Stimulated activated naive B cell treated with anti-CD40 and anti-IgM and Interleukin-4, amounts not matched to agents 10 μg/mL and 1 μg/mL and 100 μg/mL, for 72 hours (primary cell): ENCODE results near the gene OR51B6.

Source experiments
- ATAC-seq, 2 donors: fragments of 150-1000 bp; cut with Tn5 transposase; replicated peaks; 2 replicates each; pipeline ENCODE4 v1.10.0; 2021; ENCODE audit warnings: moderate library complexity in 1 of 2
- DNase-seq: peaks from one replicate; pipeline ENCODE4 v3.0.0; 2021
- H3K27ac Mint-ChIP-seq: one replicate; pipeline ENCODE4 v1.8.0; 2022; ENCODE audit warnings: mild to moderate bottlenecking, mixed read lengths
- H3K27me3 Mint-ChIP-seq, 2 donors: one replicate each; pipeline ENCODE4 v1.8.0; 2022; ENCODE audit warnings: mixed read lengths in 2 of 2
- H3K36me3 Mint-ChIP-seq, 2 donors: one replicate each; pipeline ENCODE4 v1.8.0; 2022; ENCODE audit warnings: mixed read lengths in 2 of 2, mild to moderate bottlenecking in 1 of 2
- H3K4me1 Mint-ChIP-seq, 2 donors: one replicate each; pipeline ENCODE4 v1.8.0; 2022; ENCODE audit warnings: mixed read lengths in 2 of 2, mild to moderate bottlenecking in 1 of 2
- H3K4me3 Mint-ChIP-seq, 2 donors: one replicate each; pipeline ENCODE4 v1.8.0; 2022; ENCODE audit warnings: mild to moderate bottlenecking in 2 of 2, mixed read lengths in 2 of 2, moderate library complexity in 1 of 2
- H3K9me3 Mint-ChIP-seq, 2 donors: one replicate each; pipeline ENCODE4 v1.8.0; 2022; ENCODE audit warnings: mixed read lengths in 2 of 2, mild to moderate bottlenecking in 1 of 2

The OR51B6 gene

DNA sequence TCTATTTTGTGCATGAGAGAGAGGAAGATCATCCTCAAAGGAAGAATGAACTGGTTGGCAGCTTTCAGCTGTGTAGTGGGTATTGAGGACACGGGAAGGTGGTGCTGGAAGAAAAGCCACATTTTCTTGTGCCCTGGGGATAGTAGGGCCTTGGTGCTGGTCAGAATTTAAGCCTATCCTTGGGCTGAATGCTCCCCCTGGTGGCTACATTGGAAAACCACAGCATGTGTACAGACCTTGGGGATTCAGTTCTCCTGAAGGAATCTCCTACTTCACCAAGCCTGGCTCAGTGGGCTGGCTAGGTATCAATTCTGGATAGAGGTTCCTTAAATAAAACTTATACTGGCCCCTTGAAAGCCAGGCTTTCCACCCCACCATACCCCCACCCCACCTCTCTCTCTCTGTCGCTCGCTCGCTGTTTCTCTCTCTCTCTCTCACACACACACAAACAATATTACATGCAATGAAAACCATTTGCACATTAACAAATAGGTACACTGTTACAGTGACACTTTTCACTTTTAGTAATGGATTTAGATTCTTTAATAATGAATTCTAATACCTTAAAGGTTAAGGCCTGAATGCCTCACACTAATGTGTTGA is 29.5 kb downstream of the OR51B6 start:
- ATAC-seq, result peak; percentile 80 to 82
- Mint-ChIP-seq H3K27me3 (peaks cover 3 to 18% of the 10 kb centered on the region in 2 donors), H3K36me3 (no peaks in the 10 kb centered on the region), H3K27ac (no peak overlapping the region), H3K4me1 (no peaks in the 10 kb centered on the region), H3K4me3 (no peak overlapping the region), H3K9me3 (peaks cover 0 to 3% of the 10 kb centered on the region in 2 donors)
- peak; percentile 12 for DNase-seq

GRCh38 chr11:5383576-5383975 is 32.3 kb downstream of the OR51B6 start, which contains the start of gene OR51M1:
OR51M1 (plus strand) TSS chr11:5383812; CDS start chr11:5389399, 5,587 bp downstream.
- Mint-ChIP-seq H3K9me3 (no peaks in the 10 kb centered on the region), H3K4me1 (no peaks in the 10 kb centered on the region), H3K36me3 (no peaks in the 10 kb centered on the region), H3K4me3 (no peak within 1 kb of the TSS), H3K27me3 (peaks cover 3 to 10% of the 10 kb centered on the region in 2 donors), H3K27ac (no peak within 1 kb of the TSS)
- ATAC-seq, result no peak
- no peak for DNase-seq

GRCh38 chr11:5384335-5384734 is 33.0 kb downstream of the OR51B6 start:
- no peaks in the 10 kb centered on the region for H3K4me1 Mint-ChIP-seq
- H3K36me3 Mint-ChIP-seq, result no peaks in the 10 kb centered on the region
- DNase-seq (no peak), ATAC-seq (no peak)
- peaks cover 3 to 10% of the 10 kb centered on the region in 2 donors for H3K27me3 Mint-ChIP-seq
- no peak overlapping the region for H3K27ac Mint-ChIP-seq
- H3K9me3 Mint-ChIP-seq, result no peaks in the 10 kb centered on the region
- H3K4me3 Mint-ChIP-seq, result no peak overlapping the region

GRCh38 chr11:5390210-5390609 is 38.9 kb downstream of the OR51B6 start:
- DNase-seq, result no peak
- Mint-ChIP-seq H3K9me3 (no peaks in the 10 kb centered on the region), H3K36me3 (no peaks in the 10 kb centered on the region), H3K27ac (no peak overlapping the region), H3K4me3 (no peak overlapping the region), H3K4me1 (no peaks in the 10 kb centered on the region), H3K27me3 (peaks cover 4 to 5% of the 10 kb centered on the region in 2 donors)
- ATAC-seq, result no peak

DNA sequence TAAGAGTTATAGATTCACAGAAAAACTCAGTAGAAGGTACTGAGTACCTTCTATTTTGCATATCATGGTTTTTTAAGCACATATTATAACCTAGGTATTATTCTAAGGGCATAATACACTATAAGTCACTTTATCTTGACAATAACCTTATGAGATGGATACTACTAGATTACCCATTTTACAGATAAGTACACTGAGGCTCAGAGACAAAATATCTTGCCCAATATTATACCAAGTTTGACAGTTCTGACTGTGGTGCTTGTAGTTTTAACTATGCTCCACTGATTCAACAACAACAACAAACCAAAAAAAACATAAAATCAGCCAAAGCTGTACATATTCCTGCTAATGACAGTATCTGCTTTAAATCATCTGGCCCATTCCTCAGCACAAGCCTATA is 42.8 kb downstream of the OR51B6 start:
- Mint-ChIP-seq H3K36me3 (no peaks in the 10 kb centered on the region), H3K4me3 (no peak overlapping the region), H3K27me3 (peaks cover 5 to 8% of the 10 kb centered on the region in 2 donors), H3K9me3 (peaks cover 0 to 4% of the 10 kb centered on the region in 2 donors), H3K27ac (no peak overlapping the region), H3K4me1 (no peaks in the 10 kb centered on the region)
- DNase-seq (no peak), ATAC-seq (no peak)

GRCh38 chr11:5398936-5399335 is 47.6 kb downstream of the OR51B6 start:
- no peaks in the 10 kb centered on the region for H3K4me1 Mint-ChIP-seq
- DNase-seq (no peak), ATAC-seq (no peak)
- H3K27me3 Mint-ChIP-seq, result peaks cover 0 to 4% of the 10 kb centered on the region in 2 donors
- no peak overlapping the region for H3K4me3 Mint-ChIP-seq
- H3K9me3 Mint-ChIP-seq, result peaks cover 0 to 4% of the 10 kb centered on the region in 2 donors
- no peak overlapping the region for H3K27ac Mint-ChIP-seq
- no peaks in the 10 kb centered on the region for H3K36me3 Mint-ChIP-seq
